BJ (cell line): Measurements from ENCODE around the gene GRB2. TPM values are rescaled to one million over a fixed set of nuclear protein-coding genes. Genes with fewer than 3 reads are reported as not detected.
A peak's percentile ranks its signal among the peaks of the same experiment; 100 is the strongest.
"Not testable (repeated sequence)": the region's sequence is repeated elsewhere in the genome, so short reads cannot be mapped to it uniquely, and the experiment has no call there.

Experiments used
- CTCF ChIA-PET: fragments of 350-600 bp; formaldehyde crosslinking; extraction: SDS; loops from one replicate; lab custom pipeline; 2021; ENCODE audit warnings: antibody characterized with exemption, inconsistent platforms; lab: Yijun Ruan, JAX
- POLR2A ChIA-PET: fragments of 300-600 bp; sonication (Branson Sonifier 250); formaldehyde crosslinking; extraction: SDS; loops from one replicate; lab custom pipeline; 2021; ENCODE audit warnings: antibody characterized with exemption; lab: Charles Lee
- DNase-seq: peaks from one replicate; pipeline ENCODE4 v3.0.0-alpha.2; 2011; ENCODE audit warnings: low read depth
- H3K27me3 ChIP-seq: 2 replicates; pipeline ENCODE4 v1.6.0; 2011; ENCODE audit warnings: low read length; ENCODE audit not compliant: control insufficient read depth, insufficient read depth
- H3K36me3 ChIP-seq: 2 replicates; pipeline ENCODE4 v1.5.1; 2011; ENCODE audit warnings: low read length; ENCODE audit not compliant: control insufficient read depth, insufficient read depth
- H3K4me3 ChIP-seq: 2 replicates; pipeline ENCODE4 v1.5.1; 2011; ENCODE audit warnings: low read depth, mild to moderate bottlenecking, control low read depth, low read length
- polyA minus RNA-seq: library from RNA; depleted of rRNA, polyadenylated mRNA; stranded (reverse); fragments of >200 nt; gene quantifications from 2 replicates; pipeline ENCODE4 v1.2.3, GENCODE V29; 2011; rRNA and poly(A)+ RNA removed
- polyA plus RNA-seq: library from polyadenylated mRNA; depleted of rRNA; stranded (reverse); fragments of >200 nt; gene quantifications from 2 replicates; pipeline ENCODE4 v1.2.3, GENCODE V29; 2011; rRNA removed
- TF ChIP-seq, protein P1 (sequence below): IDR thresholded peaks from 2 replicates; pipeline ENCODE4 v1.5.1; 2011; ENCODE audit warnings: low read depth, mild to moderate bottlenecking, control low read depth, inconsistent platforms, low read length, moderate library complexity; ENCODE audit not compliant: insufficient read depth

The GRB2 gene
- polyA plus RNA-seq (46.5 and 50.7 TPM in 2 replicates), polyA minus RNA-seq (17.7 and 19.5 TPM in 2 replicates)

DNA sequence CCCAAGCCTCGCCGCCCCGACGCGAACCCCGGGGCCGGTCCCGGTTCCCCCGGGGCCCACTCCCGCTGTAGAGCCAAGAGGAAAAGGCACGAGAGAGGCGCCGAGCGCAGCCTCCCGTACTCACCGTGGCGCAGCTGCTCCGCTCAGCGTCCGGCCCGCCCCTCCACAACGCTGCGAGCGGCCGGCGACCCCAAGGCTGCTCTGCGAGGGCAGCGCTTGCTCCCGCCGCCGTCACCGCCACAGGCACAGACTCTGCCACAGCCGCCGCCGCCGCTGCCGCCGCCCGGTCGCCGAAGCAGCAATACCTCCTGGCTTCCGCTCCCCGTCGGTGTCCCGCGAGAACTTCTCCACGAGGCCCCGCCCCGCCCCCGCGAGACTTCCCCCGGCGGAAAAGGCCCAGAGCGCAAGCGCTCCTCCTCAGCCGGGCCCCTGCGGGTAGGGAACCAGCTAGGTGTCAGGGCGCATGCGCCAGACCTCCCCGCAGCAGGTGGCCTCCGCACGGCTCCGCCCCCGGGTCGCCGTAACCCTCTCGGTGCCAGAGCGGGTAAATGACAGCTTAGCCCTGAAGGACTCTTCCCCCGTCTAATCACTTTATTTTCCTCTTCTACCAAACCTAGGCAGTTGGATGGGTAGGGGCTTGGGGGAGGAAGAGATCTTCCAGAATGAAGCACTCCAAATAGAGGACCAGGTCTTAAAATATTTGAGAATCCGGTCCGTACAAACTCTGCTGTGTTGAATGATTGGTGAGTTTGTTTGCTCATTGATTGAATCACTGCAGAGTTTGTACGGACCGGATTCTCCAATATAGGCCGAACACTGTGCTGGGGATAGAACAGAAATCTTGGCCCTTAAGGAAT is at the start of gene GRB2:
GRB2 (minus strand) TSS at position 314 of the 857 bp plus-strand sequence. CDS start 12,050 bp downstream, outside the sequence.
- POLR2A ChIA-PET, result interaction anchor here (0.6 to 0.7 kb wide), 2 partner anchors 111 to 116 kb away, joined by 3 to 4 read pairs; partner anchors contain the start of gene SLC25A19
- TF ChIP-seq, protein P1, sequence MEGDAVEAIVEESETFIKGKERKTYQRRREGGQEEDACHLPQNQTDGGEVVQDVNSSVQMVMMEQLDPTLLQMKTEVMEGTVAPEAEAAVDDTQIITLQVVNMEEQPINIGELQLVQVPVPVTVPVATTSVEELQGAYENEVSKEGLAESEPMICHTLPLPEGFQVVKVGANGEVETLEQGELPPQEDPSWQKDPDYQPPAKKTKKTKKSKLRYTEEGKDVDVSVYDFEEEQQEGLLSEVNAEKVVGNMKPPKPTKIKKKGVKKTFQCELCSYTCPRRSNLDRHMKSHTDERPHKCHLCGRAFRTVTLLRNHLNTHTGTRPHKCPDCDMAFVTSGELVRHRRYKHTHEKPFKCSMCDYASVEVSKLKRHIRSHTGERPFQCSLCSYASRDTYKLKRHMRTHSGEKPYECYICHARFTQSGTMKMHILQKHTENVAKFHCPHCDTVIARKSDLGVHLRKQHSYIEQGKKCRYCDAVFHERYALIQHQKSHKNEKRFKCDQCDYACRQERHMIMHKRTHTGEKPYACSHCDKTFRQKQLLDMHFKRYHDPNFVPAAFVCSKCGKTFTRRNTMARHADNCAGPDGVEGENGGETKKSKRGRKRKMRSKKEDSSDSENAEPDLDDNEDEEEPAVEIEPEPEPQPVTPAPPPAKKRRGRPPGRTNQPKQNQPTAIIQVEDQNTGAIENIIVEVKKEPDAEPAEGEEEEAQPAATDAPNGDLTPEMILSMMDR, result no peak
- peak; percentile 58 for DNase-seq
- CTCF ChIA-PET, result interaction anchor here (0.8 to 2.4 kb wide), 11 partner anchors 9 to 165 kb away, joined by 3 to 12 read pairs (median 4); partner anchors contain the start of genes MIF4GD and SLC25A19
- no peaks in the 10 kb centered on the region for H3K36me3 ChIP-seq
- peak within 1 kb of the TSS; percentile 93 for H3K4me3 ChIP-seq
- H3K27me3 ChIP-seq, result peaks cover 5% of the 10 kb centered on the region; the same call in 1 of the 2 replicates

DNA sequence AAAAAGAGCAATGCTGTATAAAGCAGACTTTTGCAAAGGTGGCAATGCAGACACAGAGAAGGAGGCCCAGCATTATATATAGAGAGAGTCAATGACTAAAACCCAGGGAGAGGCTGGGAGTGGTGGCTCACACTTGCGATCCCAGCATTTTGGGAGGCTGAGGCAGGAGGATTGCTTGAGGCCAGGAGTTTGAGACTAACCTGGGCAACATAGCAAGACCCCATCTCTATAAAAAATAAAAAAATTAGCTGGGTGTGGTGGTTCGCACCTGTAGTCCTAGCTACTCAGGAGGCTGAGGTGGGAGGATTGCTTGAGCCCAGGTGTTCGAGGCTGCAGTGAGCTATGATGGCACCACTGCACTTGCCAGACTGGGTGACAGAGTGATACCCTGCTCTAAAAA is 49.2 kb upstream of the GRB2 start:
- H3K4me3 ChIP-seq, H3K36me3 ChIP-seq, DNase-seq, H3K27me3 ChIP-seq, POLR2A ChIA-PET: not testable (repeated sequence)
- CTCF ChIA-PET, result interaction anchor here (0.6 kb wide), 1 partner anchor 751 kb away, joined by 3 read pairs; no protein-coding TSS in a partner anchor

DNA sequence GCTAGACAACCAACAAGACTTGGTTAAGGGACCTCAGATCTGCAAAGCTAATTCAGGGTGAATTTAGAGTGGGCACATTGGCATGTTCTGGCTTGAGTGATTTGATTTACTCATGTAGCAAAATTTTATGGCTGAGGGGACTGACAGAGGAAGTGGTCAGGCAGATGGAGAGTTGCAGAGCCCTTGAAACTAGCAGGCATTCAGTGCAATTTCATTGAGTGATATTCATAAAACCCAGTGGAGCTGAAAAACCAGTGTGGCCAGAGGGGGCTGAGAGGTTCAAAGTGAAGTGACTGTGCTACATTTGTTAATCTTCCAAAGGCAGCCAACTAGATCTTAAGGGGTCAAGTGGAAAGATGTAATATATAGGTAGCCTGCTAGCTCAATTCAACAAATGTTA is 48.7 kb upstream of the GRB2 start:
- H3K4me3 ChIP-seq, result no peak overlapping the region
- ChIA-PET POLR2A (no interaction called here), CTCF (interaction anchor here (0.6 to 1.2 kb wide), 2 partner anchors 9 to 752 kb away, joined by 3 to 4 read pairs; no protein-coding TSS in a partner anchor)
- no peak for DNase-seq
- H3K27me3 ChIP-seq, result no peaks in the 10 kb centered on the region
- TF ChIP-seq, protein P1, result no peak
- no peaks in the 10 kb centered on the region for H3K36me3 ChIP-seq

DNA sequence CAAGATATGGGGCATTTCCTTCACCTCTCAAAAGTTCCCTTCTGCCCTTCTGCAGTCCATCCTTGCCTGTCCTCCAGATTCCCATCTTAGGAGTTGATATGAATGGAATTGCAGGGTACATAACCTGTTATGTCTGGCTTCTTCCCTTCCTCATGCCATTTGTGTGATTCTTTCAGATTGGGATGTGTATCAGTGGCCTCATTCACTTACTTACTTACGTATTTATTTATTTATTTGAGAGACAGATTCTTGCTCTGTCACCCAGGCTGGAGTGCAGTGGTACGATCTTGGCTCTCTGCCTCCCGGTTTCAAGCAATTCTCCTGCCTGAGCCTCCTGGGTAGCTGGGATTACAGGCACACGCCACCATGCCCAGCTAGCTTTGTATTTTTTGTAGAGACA is 44.8 kb upstream of the GRB2 start:
- Histone ChIP-seq H3K36me3 (no peaks in the 10 kb centered on the region), H3K27me3 (no peaks in the 10 kb centered on the region), H3K4me3 (no peak overlapping the region)
- ChIA-PET POLR2A (no interaction called here), CTCF (no interaction called here)
- no peak for DNase-seq
- TF ChIP-seq, protein P1, result no peak

DNA sequence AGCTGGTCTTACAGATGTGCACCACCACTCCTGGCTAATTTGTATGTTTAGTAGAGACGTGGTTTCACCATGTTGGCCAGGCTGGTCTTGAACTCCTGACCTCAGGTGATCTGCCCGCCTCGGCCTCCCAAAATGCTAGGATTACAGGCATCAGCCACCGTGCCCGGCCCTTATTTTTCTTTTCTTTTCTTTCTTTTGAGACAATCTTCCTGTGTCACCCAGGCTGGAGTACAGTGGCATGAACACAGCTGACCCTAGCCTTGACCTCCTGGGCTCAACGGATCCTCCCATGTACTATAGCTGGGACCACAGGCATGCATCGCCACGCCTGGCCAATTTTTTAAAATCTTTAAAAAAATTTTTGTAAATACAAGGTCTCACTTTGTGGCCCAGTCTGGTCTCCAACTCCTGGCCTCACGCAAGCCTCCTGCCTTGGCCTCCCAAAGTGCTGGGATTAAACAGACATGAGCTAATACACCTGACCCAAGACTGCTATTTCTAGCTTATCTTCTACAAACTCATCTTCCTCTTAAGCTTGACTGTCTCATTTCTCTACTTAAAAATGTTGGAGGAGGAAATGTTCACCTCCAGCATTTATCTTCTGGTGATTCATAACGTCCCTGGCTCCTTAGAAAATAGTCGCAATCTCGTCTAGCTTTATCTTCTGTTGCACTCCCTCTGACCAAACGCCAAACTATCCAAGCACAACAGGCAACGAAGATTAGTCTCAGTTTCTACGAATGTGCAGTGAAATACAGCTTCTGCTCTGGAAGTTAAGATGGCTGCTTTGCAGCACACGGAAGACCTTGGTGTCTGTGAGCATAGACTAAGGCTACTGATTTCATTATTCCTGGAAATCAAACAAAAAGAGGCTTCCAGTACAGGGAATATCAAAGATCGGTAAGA is 42.7 kb upstream of the GRB2 start:
- CTCF ChIA-PET, result interaction anchor here (0.6 kb wide), 1 partner anchor 367 kb away, joined by 4 read pairs; no protein-coding TSS in a partner anchor
- TF ChIP-seq, protein P1, result no peak
- DNase-seq, result no peak
- no peak overlapping the region for H3K4me3 ChIP-seq
- POLR2A ChIA-PET, result no interaction called here
- H3K36me3 ChIP-seq, result no peaks in the 10 kb centered on the region
- H3K27me3 ChIP-seq, result no peaks in the 10 kb centered on the region

DNA sequence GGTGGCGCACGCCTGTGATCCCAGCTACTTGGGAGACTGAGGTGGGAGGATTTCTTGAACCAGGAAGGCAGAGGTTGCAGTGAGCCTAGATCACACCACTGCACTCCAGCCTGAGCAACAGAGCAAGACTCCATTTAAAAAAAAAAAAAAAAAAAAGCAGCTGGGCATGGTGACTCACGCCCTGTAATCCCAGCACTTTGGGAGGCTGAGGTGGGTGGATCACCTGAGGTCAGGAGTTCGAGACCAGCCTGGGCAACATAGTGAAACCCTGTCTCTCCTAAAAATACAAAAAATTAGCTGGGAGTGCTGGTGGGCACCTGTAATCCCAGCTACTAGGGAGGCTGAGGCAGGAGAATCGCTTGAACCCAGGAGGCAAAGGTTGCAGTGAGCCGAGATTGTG is 40.4 kb upstream of the GRB2 start:
- H3K27me3 ChIP-seq, H3K36me3 ChIP-seq, DNase-seq, H3K4me3 ChIP-seq: not testable (repeated sequence)
- ChIA-PET CTCF (interaction anchor here (1.9 kb wide), 1 partner anchor 8 kb away, joined by 4 read pairs; no protein-coding TSS in a partner anchor), POLR2A (interaction anchor here (0.7 kb wide), 1 partner anchor 52 kb away, joined by 4 read pairs; no protein-coding TSS in a partner anchor)
